HG03066 (cell line): Measurements from ENCODE around the gene PXYLP1.
"Not testable (repeated sequence)": the region's sequence is repeated elsewhere in the genome, so short reads cannot be mapped to it uniquely, and the experiment has no call there.

ENCODE experiments used
- ATAC-seq: cut with Tn5 transposase; IDR thresholded peaks from one replicate; pipeline ENCODE4 v1.9.1; 2021; ENCODE audit warnings: low read depth; ENCODE audit not compliant: unreplicated experiment

PXYLP1 gene

DNA sequence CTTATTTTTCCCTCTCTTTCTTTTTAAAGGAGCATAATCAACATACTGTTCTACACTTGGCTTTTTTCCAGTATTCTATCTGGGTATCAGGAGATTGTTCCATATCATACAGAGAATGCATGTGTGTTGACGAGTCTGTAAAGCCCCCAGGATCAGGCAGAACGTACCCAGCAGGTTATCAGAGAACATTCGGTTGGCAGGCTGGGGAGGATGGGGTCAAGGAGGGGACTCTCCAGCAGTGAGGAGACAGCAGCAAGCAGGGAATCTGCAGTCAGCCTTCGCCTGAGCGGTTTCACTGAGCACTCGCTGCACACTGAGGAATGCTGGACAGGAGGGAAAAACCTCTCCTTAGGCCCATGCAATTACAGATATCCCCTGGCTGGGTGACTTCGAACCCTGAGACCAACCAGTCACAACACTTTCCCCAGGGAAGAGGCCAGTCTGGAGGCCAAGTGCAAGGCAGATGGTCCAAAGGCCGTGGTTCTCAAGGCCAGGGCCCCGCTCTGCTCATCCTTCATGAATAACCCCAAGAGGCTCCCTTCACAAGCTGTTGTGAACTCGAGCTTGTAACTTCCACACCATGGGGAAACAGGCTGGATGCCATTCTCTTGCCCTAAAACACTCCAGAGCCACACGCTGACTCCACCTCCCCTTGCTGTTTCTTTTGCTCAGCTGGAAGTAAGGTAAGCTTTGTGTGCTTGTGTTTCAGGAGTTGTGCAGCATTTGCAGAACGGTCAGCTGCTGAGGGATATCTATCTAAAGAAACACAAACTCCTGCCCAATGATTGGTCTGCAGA is 60.1 kb downstream of the PXYLP1 start:
- no peak for ATAC-seq

DNA sequence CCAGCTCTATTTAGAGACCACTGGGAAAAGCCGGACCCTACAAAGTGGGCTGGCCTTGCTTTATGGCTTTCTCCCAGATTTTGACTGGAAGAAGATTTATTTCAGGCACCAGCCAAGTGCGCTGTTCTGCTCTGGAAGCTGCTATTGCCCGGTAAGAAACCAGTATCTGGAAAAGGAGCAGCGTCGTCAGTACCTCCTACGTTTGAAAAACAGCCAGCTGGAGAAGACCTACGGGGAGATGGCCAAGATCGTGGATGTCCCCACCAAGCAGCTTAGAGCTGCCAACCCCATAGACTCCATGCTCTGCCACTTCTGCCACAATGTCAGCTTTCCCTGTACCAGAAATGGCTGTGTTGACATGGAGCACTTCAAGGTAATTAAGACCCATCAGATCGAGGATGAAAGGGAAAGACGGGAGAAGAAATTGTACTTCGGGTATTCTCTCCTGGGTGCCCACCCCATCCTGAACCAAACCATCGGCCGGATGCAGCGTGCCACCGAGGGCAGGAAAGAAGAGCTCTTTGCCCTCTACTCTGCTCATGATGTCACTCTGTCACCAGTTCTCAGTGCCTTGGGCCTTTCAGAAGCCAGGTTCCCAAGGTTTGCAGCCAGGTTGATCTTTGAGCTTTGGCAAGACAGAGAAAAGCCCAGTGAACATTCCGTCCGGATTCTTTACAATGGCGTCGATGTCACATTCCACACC is 60.9 kb downstream of the PXYLP1 start:
- ATAC-seq = no peak

DNA sequence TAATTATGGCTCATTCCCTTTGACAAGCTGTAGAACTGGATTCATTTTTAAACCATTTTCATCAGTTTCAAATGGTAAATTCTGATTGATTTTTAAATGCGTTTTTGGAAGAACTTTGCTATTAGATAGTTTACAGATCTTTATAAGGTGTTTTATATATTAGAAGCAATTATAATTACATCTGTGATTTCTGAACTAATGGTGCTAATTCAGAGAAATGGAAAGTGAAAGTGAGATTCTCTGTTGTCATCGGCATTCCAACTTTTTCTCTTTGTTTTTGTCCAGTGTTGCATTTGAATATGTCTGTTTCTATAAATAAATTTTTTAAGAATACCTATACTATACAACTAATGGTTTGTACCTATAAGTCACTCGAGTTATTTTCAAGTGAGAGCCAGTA is 62.7 kb downstream of the PXYLP1 start:
- no peak for ATAC-seq

DNA sequence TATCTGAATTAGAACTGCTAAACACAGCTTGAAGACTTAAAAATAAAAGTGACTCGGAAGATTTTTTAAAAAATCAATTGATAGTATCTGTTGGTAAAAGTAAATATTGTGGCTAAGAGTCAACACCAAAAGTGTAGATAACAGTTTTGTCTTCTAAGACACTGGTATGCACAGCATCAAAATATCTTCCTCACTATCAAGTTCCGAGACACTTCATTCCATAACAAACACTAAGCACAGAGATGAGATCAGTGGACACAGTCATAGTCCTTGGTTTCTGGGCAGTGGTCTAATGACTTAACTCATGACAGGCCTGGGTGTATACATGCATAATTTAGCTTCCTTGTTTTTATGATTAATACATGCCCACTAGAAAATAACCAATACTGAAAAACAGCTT is 63.2 kb downstream of the PXYLP1 start:
- no peak for ATAC-seq

DNA sequence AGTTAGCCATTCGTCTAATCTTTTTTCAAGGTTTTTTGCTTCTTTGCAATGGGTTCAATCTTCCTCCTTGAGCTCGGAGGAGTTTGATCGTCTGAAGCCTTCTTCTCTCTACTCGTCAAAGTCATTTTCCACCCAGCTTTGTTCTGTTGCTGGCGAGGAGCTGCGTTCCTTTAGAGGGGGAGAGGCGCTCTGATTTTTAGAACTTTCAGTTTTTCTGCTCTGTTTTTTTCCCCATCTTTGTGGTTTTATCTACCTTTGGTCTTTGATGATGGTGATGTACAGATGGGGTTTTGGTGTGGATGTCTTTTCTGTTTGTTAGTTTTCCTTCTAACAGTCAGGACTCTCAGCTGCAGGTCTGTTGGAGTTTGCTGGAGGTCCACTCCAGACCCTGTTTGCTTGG is 68.8 kb downstream of the PXYLP1 start:
- not testable (repeated sequence) for ATAC-seq

DNA sequence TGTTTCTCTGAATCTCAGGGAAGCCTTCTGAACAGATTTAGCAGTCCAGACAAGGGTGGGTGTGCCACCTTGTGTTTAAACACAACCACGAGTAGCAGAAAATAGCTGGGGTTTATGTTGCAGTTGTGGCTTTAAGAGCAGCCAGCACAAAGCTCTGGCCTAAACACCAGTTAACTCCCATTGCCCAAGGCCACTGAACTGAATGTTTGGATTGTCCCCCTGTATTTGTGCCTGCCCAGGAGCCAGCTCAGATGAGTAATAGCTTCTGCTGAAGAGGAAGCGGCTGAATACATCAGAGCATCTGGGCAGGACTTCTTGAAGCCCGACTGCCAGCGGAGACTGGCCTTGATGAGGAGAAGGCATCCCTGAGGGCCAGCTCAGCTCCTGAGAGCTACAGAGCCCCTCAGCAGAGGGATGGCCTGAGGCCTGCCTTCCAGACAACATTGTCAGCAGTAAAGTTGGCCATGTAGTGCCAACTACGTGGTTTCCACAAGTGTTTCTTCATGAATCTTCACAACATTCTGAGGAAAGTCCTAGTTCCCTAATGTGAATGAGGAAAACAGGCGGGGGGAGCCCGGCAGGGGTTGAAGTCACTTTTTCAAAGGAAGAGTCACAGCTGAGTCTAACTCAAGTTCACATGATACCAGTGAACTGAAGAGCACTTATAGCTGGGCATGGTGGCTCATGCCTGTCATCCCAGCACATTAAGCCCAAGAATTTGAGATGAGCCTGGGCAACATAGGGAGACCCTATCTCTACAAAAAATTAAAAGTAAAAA is 70.9 kb downstream of the PXYLP1 start:
- no peak for ATAC-seq

DNA sequence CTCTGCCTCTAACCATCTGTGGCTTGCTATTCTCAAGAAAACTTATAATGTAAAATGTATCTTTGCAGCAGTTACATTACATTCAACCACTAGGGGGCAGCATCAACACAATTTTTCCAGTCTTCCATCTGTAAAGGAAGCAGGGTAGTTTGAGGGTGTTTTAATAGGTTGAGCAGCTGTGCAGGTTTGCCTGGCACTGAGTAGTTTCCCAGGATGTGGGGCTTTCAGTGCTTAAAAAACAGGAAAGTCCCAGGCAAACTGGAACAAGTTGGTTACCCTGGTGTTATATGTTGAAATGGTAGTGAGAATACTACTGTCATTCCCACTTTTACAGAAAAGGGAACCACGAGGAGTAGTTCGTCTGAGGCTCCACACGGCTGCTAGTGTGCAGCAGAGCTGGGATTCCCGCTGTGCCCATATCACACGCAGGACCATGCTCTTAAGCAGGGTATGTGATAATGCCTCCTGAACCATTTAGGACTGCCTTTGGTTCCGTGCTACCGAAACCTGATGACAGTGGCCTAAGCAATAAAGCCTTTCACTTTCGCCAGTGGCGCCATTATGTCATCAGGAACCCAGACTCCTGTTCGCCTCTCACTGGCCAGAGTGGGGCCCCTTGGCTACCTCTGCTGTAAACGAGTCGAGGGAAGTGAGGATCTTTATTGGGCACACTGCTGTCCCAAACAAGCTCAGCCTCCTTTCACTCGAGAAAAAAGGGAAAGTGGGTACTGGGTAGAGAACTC is 72.0 kb downstream of the PXYLP1 start:
- peak; percentile 70 for ATAC-seq

DNA sequence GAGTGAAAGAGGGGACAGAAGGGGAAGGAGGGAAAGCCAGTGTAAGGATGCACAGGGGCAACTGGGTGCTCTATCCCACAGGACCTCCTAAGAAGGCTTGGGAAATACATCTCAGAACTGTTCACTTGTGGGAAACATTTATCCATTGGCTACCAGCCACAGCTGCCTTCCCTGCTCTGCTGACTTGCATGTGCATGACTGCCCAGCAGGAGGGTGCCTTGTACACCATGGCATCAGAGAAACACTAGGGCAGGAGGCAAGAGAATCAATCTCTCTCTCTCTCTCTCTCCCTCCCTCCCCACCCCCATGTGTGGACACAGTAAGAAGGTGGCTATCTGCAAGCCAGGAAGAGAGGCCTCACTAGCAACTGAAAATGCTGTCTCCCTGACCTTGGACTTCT is 73.8 kb downstream of the PXYLP1 start:
- no peak for ATAC-seq

DNA sequence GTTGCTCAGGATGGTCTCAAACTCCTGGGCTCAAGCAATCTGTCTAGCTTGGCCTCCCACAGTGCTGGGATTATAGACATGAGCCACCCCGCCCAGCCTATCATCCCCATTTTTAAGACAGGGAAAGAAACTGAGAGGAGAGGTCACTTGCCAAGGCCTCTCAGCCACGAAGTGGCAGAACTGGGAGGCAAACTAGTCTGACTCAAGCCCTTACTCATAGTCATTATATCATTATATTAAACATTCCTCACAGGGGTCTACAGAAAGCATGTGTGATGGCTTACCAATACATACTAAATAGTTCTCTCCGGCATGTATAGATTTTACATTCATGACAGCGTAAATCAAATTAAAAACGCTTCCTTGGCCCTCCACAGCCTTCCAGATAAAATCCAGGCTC is 74.7 kb downstream of the PXYLP1 start:
- ATAC-seq = no peak

DNA sequence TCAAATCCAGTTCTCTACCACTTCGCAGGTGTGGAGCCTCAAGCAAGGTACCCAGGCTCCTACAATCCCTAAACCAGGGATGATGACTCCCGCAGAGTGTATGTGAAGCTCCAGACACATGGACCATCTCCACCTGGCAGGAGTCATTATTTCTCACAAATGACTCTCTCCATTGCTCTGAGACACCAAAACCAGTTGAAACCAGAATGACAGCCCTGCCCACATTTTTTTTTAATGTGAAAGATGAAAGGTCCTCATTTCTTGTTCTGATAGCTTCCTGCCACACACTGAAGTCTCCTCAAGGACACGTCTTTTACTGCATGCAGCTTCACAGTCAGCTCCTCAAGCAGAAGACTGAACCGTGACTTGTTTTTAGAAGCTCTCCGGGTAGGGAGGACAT is 75.3 kb downstream of the PXYLP1 start:
- ATAC-seq = no peak

DNA sequence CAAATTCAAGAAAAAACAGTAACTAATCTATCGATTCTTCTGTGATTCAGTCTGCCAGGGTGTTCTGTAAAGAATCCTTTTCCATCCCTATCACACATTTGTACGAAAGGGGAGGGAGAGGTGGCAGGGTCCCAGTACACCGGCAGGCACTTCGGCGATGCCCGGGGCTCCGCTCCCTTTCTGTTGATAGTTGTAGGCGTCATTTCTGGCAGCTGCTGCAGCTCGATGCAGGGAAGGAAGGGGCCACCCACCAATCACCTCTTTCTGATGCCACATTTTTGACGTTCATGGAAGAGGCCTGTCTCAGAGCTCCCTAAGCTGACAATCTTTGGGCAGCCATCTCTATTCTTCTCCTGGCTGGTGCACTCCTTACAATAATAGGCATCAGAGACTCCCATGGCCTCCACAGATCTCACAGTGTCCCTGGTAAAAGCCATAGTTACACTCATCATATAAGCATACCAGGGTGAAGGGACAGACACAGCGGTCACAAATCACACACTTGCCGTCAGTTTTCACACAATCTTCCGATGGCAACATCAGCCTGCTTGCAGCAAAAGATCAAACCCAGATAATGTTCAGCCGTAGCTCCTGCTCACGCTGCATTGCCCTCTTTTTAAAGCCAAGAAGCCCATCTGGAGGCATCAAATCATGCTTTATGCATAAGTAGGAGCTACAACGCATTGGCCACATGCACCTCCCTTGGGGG is 75.9 kb downstream of the PXYLP1 start:
- ATAC-seq = no peak

DNA sequence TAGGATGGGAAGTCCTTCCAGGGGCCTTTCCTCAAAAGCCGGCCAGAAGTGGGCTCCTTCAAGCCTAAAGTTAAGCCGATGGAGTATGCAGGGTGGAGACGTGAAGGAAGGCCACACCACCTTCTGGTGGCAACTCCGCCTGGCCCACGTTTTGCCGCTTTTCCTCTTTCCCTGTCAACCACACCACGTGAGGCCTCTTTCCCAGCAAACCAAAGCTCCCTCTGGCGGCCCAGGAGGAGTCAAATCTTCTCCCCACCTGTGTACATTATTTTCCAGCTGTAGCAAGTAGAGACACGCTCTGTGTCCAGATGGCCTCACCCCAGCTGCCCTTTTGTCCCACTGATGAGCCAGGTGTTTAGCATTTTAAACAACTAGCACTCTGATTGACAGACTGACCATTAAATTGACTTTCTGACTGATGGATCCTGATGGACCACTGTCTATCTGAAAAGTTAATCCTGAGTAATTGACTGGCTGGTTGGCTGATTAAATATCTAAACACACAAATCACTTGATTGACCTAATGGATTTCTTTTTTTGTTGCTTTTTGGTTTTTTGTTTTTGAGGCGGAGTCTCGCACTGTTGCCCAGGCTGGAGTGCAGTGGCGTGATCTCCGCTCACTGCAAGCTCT is 77.1 kb downstream of the PXYLP1 start:
- no peak for ATAC-seq

DNA sequence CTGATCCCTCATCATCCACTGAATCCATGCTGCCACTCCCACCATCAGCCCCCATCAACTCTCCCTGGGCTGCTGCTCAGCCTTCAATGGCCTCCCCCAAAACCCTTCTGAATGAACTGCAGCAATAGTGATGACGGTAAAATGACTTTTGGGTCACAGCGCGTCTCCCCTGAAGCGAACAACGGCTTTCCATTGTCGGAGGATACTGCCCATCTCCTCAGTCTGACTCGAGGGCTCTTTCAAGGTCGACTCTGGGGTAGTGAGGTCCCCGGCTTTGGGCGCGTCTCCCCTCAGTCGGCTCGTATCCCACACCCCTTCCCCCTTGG is 79.5 kb downstream of the PXYLP1 start:
- no peak for ATAC-seq

DNA sequence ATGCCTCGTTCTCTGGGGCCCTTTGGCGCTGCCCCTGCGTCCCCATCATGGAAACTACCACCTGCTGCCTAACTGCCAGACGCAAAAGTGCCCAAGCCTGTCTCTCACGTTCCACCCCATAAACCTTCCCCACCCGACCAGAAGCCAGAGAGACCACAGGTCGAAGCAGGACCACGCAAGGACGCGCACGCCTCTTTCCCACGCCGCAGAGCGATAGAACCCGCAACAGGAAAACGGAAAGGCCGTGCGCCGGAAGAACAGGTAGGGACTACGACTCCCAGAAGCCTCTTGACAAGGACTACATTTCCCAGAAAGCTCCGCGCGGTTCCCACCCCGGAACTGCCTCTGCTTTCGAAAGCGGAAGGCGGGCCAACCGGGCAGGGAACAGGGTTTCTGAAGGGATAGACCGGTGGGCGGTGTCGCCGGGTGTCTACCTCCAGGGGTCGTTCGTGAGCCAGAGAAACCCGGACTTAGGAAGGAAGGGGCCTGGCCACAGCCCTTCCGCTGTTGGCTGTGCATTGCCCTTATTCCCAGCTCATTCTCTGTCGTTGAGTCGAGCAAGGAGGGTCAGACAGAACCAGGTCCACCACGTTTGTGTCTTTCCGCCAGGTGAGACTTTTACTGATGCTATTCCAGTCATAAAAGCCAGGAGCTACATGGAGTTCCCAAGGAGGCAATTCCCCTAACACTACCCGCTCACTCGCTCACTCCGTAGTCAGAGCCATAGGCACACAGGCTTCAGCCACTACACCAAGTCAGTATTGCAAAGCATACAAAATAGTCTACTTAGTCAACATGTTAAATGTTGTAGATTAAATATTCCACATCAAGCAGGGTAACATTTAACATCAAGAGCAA is 80.1 kb downstream of the PXYLP1 start:
- peak; percentile 97 for ATAC-seq

DNA sequence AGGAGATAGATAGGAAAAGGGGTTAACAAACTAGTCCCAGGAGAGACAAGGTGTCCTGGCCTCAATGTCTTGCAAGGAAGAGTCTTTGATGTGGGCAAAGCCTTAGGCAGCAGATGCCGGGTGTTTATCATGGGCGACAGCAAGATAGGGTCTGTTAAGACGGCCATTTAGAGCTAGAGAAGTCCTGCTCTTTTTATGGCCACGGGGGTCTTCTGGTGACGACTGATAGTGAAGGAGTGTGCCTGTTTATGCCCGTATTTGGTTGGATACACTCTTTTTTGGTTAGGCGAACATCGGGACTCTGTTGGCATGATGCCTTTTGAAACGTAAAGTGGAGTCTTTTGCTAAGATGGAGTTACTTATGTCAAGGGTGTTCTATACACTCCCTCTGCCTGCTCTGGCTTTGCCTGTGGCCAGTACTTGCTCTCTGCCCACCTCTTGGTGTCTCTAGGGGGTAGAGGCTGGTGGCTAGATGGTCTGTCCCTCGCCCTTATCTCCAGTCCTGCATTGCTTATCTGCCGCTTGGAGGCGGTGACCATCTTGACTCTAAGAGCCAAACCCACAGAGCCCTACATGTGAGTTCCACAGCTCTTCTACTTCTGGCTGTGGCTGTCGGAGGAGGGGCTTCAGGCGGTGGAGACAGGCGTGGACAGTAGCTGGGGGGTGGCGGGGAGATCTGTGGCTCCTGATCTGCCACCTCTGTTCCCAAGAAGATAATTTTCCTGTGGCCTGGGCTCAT is 80.9 kb downstream of the PXYLP1 start:
- no peak for ATAC-seq

DNA sequence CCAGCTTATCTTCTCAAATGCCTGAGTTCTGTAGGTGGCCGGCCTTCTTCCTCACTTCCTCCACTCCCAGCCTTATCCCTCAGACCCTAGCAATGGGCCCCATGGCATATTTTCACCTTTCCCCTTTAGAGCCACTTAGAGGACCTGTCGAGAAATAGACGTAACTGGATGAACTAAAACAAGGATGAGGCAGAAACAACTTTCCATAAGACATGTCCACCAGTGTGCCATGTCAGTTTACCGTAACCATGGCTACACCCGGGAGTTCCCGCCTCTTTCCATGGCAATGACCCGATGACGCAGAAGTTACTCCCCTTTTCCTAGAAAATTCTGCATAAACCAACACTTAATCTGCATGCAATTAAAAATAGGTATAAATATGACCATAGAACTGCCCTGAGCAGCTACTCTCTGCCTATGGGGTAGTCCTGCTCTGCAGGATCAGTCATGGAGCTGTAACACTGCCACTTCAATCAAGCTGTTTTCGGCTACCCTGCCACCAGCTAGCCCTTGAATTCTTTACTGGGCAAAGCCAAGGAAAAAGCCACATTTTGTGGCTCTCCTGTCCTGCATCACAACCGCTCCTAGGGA is 81.6 kb downstream of the PXYLP1 start:
- ATAC-seq = no peak

DNA sequence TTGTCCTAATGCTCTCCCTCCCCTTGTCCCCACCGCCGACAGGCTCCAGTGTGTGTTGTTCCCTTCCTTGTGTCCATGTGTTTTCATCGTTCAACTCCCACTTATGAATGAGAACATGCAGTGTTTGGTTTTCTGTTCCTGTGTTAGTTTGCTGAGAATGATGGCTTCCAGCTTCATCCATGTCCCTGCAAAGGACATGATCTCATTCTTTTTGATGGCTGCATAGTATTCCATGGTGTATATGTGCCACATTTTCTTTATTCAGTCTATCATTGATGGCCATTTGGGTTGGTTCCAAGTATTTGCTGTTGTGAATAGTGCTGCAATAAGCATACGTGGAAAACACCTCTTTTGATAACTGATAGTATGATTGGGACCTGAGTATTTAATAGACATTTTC is 82.8 kb downstream of the PXYLP1 start:
- ATAC-seq = not testable (repeated sequence)

DNA sequence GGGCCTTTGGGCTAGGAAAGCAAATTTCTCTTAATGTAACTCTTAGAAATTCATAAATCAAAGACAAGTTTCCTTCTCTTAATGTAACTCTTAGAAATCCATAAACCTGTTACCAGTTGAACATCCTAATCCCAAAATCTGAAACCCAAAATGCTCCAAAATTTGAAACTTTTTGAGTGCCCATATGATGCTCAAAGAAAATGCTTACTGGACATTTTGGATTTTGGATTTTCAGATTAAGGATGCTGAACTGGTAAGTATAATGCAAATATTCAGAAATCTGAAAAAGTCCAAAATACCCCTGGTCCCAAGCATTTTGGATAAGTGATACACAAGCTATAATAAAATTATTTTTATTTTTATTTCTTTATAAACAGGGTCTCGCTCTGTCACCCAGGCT is 85.2 kb downstream of the PXYLP1 start:
- ATAC-seq = no peak
